Medulla oblongata (tissue), 1 donor: Measurements from ENCODE around the gene CDK8.

Source experiments
- DNase-seq: peaks from one replicate; pipeline ENCODE4 v3.0.0-alpha.2; 2015; ENCODE audit errors: extremely low spot score

The CDK8 gene

GRCh38 chr13:26442541-26442940 lies 188.6 kb downstream of the CDK8 start:
- DNase-seq: no peak

GRCh38 chr13:26445092-26445491 lies 191.2 kb downstream of the CDK8 start:
- DNase-seq: no peak

GRCh38 chr13:26446751-26447150 lies 192.8 kb downstream of the CDK8 start:
- DNase-seq: no peak

- no peak for DNase-seq
Measured at GRCh38 chr13:26448032-26448431, 194.1 kb downstream of the CDK8 start.

GRCh38 chr13:26449063-26449848 lies 195.3 kb downstream of the CDK8 start:
- no peak for DNase-seq
